Stimulated activated CD4-positive, alpha-beta T cell treated with anti-CD3 and anti-CD28 coated beads, Interleukin-4, amount 100 ng/mL, for 48 hours (primary cell): ENCODE measurements around the gene CHRDL2.

ENCODE experiments used
- DNase-seq, 2 donors: peaks; one replicate each; pipeline ENCODE4 v3.0.0-alpha.2; 2020; ENCODE audit warnings: low read depth in 2 of 2

The CHRDL2 gene

GRCh38 chr11:74710281-74710938 is 20.8 kb downstream of the CHRDL2 start:
- DNase-seq = no peak

GRCh38 chr11:74709175-74709574 is 22.1 kb downstream of the CHRDL2 start:
- no peak for DNase-seq

GRCh38 chr11:74707602-74708510 is 23.4 kb downstream of the CHRDL2 start:
- no peak for DNase-seq

DNA sequence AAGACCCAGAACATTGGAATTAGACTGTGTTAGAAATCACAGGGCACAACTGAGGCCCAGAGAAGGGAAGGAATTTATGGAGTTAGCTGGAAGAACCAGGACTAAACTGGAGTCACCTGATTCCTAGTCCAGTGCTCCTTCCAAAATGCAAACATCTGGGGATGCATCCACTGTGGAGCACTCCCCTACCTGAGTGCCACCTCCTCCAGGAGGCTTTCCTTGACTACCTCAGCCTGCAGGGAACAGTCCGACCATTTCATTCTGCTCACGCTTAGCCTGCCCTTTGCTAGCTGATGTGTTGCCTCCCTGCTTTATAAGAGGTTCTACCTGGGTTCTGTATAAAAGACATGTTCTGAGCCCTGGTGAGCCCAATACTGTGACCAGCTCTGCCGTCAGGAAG is 24.0 kb downstream of the CHRDL2 start:
- no peak for DNase-seq

GRCh38 chr11:74703211-74703610 is 28.0 kb downstream of the CHRDL2 start:
- no peak for DNase-seq

- peak; percentile 42 to 45 for DNase-seq
Measured at GRCh38 chr11:74702383-74703007, 28.7 kb downstream of the CHRDL2 start.

GRCh38 chr11:74701351-74701750 is 29.9 kb downstream of the CHRDL2 start:
- DNase-seq = no peak

DNA sequence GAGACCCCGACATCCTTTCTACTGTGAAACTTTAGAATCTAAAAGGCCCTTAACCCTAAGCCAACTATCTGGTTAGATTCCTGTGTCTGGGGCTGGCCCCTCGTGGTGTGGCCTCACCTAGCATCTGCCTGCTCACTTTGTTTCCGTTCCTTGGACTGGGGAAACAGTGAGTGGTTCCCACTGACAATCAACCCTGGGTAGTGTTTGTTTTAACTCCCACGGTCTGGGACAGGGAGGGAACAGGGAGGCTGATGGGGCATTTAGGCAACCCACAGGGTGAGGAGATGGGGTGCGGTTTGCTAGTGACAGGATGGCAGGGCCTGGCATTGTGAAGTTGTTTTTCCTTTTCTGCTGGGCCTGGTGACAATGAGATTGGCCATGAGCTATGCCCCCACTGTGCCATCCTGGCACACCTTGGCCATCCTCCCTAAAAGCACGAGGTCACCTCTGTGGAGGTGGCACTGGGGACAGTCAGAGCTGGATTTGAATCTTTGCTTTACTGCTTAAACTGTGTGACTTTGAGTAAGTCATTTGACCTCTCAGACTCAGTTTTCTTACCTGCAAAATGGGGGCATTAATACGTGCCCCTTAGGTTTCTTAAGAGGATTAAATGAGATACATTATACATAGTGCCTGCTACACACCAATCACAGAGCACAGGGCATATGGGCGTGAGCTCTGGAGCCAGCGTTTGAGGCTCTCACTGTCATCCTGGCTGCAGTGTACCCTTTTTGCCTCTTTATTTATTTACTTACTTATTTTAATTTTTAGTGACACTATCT is 31.4 kb downstream of the CHRDL2 start:
- DNase-seq = no peak

- no peak for DNase-seq
Measured at GRCh38 chr11:74697722-74698121, 33.5 kb downstream of the CHRDL2 start.

GRCh38 chr11:74696939-74697675 is 34.1 kb downstream of the CHRDL2 start:
- no peak for DNase-seq

DNA sequence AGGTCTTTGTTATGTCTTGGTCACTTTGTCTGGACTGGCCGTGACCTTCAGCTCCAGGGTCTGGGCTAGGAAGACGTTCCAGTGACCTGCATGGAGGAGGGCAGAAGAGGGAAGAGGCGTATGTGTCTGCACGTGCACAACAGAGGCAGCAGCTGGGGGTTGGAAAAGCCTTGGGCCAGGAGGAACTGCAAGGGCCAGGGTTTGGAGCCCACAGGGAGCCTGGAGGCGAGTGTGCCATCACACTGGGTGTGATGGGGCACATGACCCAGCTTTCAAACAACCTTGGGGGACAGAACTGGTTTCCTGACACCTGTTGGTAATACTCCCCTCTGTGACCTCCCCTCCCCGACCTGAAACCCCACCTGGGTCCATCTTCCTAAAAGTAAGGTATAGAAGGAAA is 34.7 kb downstream of the CHRDL2 start:
- DNase-seq = no peak

DNA sequence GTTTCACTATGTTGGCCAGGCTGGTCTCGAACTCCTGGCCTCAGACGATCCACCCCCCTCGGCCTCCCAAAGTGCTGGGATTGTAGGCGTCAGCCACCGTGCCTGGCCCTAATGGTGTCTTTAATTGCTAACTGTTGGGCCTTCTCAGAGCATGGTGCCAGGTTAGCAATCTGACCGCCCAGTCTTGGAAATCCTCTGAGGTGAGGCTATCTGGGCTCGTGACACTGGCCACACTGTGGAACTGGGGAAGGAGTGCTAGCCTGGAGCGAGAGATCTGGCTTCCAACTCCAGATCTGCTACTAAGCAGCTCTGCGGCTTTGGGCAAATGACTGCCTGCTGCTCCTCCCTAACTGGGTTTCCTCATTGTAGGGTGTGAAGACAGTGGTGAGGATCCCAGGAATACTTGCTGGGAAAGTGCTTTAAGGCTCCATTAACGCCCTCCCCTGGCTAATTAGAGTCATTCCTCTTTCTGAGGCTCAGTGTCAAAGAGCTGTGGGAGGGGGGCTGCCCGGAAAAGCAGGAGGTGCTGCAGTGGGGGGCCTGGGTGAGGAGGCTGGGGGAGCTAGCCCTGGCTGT is 35.4 kb downstream of the CHRDL2 start:
- DNase-seq = no peak

- no peak for DNase-seq
Measured at GRCh38 chr11:74694136-74694930, 36.9 kb downstream of the CHRDL2 start.

GRCh38 chr11:74693531-74693930 is 37.7 kb downstream of the CHRDL2 start:
- no peak for DNase-seq

DNA sequence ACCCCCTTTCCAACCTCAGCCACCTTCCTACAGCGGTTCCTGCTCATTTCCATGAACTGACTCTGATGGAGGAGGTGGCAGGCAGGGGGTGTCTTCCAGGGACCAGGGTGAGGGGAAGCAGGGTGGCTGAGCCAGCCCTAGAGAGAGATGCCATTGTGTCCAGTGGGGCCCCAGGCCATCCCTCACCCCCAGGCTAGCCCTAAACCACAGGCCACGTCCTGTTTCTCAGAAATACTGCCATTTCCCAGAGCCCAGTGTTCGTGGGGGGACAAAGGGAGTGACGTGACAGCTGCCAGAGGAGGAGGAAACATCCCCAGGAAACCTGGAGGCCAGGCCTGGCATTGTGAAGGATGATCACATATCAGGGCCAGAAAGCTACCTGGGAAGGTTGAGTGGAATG is 39.5 kb downstream of the CHRDL2 start:
- no peak for DNase-seq

DNA sequence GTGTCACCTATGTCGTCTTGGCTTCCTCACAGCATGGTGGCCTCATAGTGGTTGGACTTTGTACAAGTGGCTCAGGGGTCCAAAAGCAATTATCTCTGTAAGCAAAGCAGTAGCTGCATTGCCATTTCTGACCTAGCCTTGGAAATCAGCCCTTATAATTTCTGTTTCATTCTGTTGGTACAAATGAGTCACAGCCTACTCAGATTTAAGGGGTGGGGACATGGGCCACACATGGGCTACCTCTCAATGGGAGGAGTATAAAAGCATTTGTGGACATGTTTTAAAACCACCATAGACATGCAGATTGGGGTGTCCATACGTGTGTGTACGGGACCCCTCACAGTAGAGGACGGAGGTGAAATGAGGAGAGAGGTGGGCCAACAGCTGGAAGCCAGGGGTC is 41.6 kb downstream of the CHRDL2 start:
- no peak for DNase-seq

DNA sequence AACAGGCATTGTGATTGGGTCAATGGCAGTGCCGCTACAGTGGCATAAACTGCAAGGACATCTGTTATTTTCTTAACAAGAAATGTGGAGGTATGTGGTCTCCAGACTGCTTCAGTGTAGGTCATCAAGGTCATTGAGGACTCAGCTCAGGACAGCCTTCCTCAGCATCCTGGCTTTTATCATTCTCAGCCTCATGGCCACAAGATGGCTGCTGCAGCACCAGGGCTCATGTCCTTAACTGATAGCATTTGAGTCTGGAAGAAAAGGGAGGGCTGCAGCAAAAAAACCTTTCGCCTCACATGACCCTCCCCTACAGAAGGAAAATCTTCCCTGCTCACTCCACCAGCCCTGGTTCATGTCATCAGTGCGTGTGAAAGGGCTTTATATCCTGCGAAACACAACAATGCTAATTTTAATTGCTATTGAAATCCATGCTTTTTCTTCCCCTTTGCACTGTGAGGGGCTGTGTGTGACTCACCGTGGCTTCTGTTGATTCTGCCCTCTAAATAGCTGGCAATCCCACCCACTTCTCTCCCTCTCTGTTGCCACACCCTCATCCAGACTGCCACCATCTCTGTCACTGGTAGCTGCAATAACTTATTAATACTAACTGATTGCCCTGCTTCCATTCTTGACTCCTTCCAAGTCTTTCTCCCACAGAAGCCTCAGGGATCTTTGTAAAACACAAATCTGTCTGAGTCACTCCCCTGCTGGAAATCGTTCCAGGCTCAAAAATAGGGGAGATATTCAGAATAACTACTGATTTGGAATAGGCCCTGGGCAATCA is 43.8 kb downstream of the CHRDL2 start:
- DNase-seq = no peak

- DNase-seq = no peak
Measured at GRCh38 chr11:74686792-74687191, 44.4 kb downstream of the CHRDL2 start.

DNA sequence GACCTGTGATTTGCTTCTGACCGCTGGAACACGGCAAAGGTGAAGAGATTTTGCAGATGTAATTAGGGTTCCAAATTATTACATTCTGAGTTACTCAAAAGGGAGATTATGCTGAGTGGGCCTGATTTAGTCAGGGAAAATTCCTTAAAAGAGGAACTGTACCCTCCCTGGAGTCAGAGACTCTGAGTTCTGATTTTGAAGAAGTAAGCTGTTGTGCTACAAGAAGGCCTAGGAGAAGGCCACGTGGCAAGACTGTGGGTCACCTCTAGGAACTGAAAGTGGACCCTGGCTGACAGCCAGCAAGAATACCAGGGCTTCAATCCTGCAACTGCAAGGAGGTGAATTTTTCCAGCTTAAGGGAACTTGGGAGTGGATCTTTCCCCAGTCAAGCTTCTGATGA is 45.3 kb downstream of the CHRDL2 start:
- DNase-seq = no peak
